ENCODE results near the gene TTC1. TPM values are rescaled to one million over a fixed set of nuclear protein-coding genes. Genes with fewer than 3 reads are reported as not detected.

TTC1 gene
- total and polyA plus RNA-seq, 2 of the 8 experiments (the other 6 are each of a cell fraction or from before 2014, with no cell fraction given), result 25.1 to 63.9 TPM

GRCh38 chr5:159972538-159973362, 36.2 kb upstream of the TTC1 start (continued):
- no peak for TF ChIP-seq CHD1 (IDR thresholded peaks at IDR 0.05; ENCODE audit: low read depth, low read length)
- no peak for TF ChIP-seq NRF1 (IDR thresholded peaks at IDR 0.05; ENCODE audit: low read depth, low read length)
- no peak for TF ChIP-seq MAFK (IDR thresholded peaks at IDR 0.05; ENCODE audit: low read depth, low read length)
- no peak for TF ChIP-seq SIX5 (IDR thresholded peaks at IDR 0.05; ENCODE audit: low read depth, low read length)
- TF ChIP-seq BRCA1 (IDR thresholded peaks at IDR 0.05; ENCODE audit: low read depth, low read length), result no peak
- no peak for TF ChIP-seq TBP (IDR thresholded peaks at IDR 0.05; ENCODE audit: low read depth, low read length)
- TF ChIP-seq FOSL1 (IDR thresholded peaks at IDR 0.05; ENCODE audit: insufficient read depth, low read depth, low read length), result no peak
- no peak for TF ChIP-seq CBX8 (IDR thresholded peaks at IDR 0.05; ENCODE audit: borderline replicate concordance, low read depth, low read length)
- TF ChIP-seq CHD2 (IDR thresholded peaks at IDR 0.05; ENCODE audit: low read length), result no peak
- peak; percentile 62 for TF ChIP-seq EZH2 (IDR thresholded peaks at IDR 0.05; ENCODE audit: low read depth, low read length, severe bottlenecking)
- no peak for TF ChIP-seq JUND (IDR thresholded peaks at IDR 0.05; ENCODE audit: low read length)
- no peak for TF ChIP-seq NANOG (IDR thresholded peaks at IDR 0.05; ENCODE audit: insufficient read depth, low read depth, low read length, poor library complexity, severe bottlenecking)
- no peak for TF ChIP-seq SIN3A (conservative IDR thresholded peaks at IDR 0.05 in 1 of 2, IDR thresholded peaks at IDR 0.05 in 1 of 2; ENCODE audit: low read depth in 1 of 2, low read length in 2 of 2)
- TF ChIP-seq CBX5 (IDR thresholded peaks at IDR 0.05; ENCODE audit: low read depth, low read length), result no peak
- TF ChIP-seq EGR1 (IDR thresholded peaks at IDR 0.05; ENCODE audit: borderline replicate concordance, low read depth, low read length), result no peak
- no peak for TF ChIP-seq POLR2AphosphoS5 (IDR thresholded peaks at IDR 0.05; ENCODE audit: low read depth, low read length)
- TF ChIP-seq, protein P1, sequence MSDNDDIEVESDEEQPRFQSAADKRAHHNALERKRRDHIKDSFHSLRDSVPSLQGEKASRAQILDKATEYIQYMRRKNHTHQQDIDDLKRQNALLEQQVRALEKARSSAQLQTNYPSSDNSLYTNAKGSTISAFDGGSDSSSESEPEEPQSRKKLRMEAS (IDR thresholded peaks at IDR 0.05), result peak; percentile 82

Data from H1 (cell line).